GM19238 (cell line): ENCODE measurements around the gene GREM2.
A peak's percentile ranks its signal among the peaks of the same experiment; 100 is the strongest.

Source experiments
- DNase-seq: peaks from one replicate; pipeline ENCODE4 v3.0.0; 2011; ENCODE audit warnings: low spot score; ENCODE audit not compliant: insufficient read length

Gene GREM2

GRCh38 chr1:240610636-240611035, 1.3 kb downstream of the GREM2 start:
- DNase-seq: no peak

GRCh38 chr1:240609527-240610060, 2.4 kb downstream of the GREM2 start:
- no peak for DNase-seq

- no peak for DNase-seq
Measured at GRCh38 chr1:240608707-240609106, 3.2 kb downstream of the GREM2 start.

GRCh38 chr1:240607006-240607405, 4.9 kb downstream of the GREM2 start:
- DNase-seq: no peak

- DNase-seq: no peak
Measured at GRCh38 chr1:240602189-240602588, 9.8 kb downstream of the GREM2 start.

- DNase-seq: no peak
Measured at GRCh38 chr1:240599830-240600229, 12.1 kb downstream of the GREM2 start.

- DNase-seq: no peak
Measured at GRCh38 chr1:240599299-240599698, 12.7 kb downstream of the GREM2 start.

- DNase-seq: no peak
Measured at GRCh38 chr1:240598216-240599001, 13.5 kb downstream of the GREM2 start.

GRCh38 chr1:240597153-240597745, 14.7 kb downstream of the GREM2 start:
- no peak for DNase-seq

GRCh38 chr1:240595476-240595875, 16.5 kb downstream of the GREM2 start:
- no peak for DNase-seq

GRCh38 chr1:240591564-240591963, 20.4 kb downstream of the GREM2 start:
- no peak for DNase-seq

GRCh38 chr1:240591078-240591477, 20.9 kb downstream of the GREM2 start:
- no peak for DNase-seq

- no peak for DNase-seq
Measured at GRCh38 chr1:240589585-240590110, 22.3 kb downstream of the GREM2 start.

GRCh38 chr1:240586006-240586405, 25.9 kb downstream of the GREM2 start:
- no peak for DNase-seq

- no peak for DNase-seq
Measured at GRCh38 chr1:240582953-240583352, 29.0 kb downstream of the GREM2 start.

- DNase-seq: no peak
Measured at GRCh38 chr1:240579511-240579910, 32.4 kb downstream of the GREM2 start.

GRCh38 chr1:240577095-240577494, 34.9 kb downstream of the GREM2 start:
- no peak for DNase-seq

- peak; percentile 2 for DNase-seq
Measured at GRCh38 chr1:240575981-240576662, 35.8 kb downstream of the GREM2 start.

- DNase-seq: no peak
Measured at GRCh38 chr1:240572328-240572727, 39.6 kb downstream of the GREM2 start.

GRCh38 chr1:240571782-240572181, 40.2 kb downstream of the GREM2 start:
- no peak for DNase-seq

- no peak for DNase-seq
Measured at GRCh38 chr1:240567066-240567465, 44.9 kb downstream of the GREM2 start.

- no peak for DNase-seq
Measured at GRCh38 chr1:240562779-240563178, 49.2 kb downstream of the GREM2 start.
